Thymus (tissue), 14 donors: ENCODE results near the gene DHX9. TPM values are rescaled to one million over a fixed set of nuclear protein-coding genes. Genes with fewer than 3 reads are reported as not detected.

Source experiments
- DNase-seq, 9 donors: peaks; one replicate each; pipeline ENCODE4 v3.0.0-alpha.2; 2013; ENCODE audit warnings: low spot score in 9 of 9, low read depth in 6 of 9, missing footprints in 1 of 9
- H3K27ac ChIP-seq, 2 donors: one replicate each; pipeline ENCODE4 v1.5.1; 2013; ENCODE audit warnings: control low read depth in 1 of 2, low read depth in 1 of 2, low read length in 1 of 2, mild to moderate bottlenecking in 1 of 2, moderate library complexity in 1 of 2
- H3K27me3 ChIP-seq, 2 donors: one replicate each; pipeline ENCODE4 v1.5.1; 2013; ENCODE audit warnings: low read length in 1 of 2; ENCODE audit not compliant: control insufficient read depth in 2 of 2, insufficient read depth in 1 of 2
- H3K36me3 ChIP-seq, 2 donors: one replicate each; pipeline ENCODE4 v1.5.1; 2013; ENCODE audit warnings: low read length in 1 of 2, mild to moderate bottlenecking in 1 of 2, moderate library complexity in 1 of 2; ENCODE audit not compliant: control insufficient read depth in 2 of 2, insufficient read depth in 2 of 2
- H3K4me1 ChIP-seq, 2 donors: one replicate each; pipeline ENCODE4 v1.5.1; 2013; ENCODE audit warnings: low read length in 2 of 2; ENCODE audit not compliant: control insufficient read depth in 2 of 2, insufficient read depth in 2 of 2
- H3K4me3 ChIP-seq, 2 donors: one replicate each; pipeline ENCODE4 v1.5.1; 2013; ENCODE audit warnings: low read length in 2 of 2, control low read depth in 1 of 2, mild to moderate bottlenecking in 1 of 2
- H3K9me3 ChIP-seq, 2 donors: one replicate each; pipeline ENCODE4 v1.5.1; 2013; ENCODE audit warnings: low read length in 1 of 2, mild to moderate bottlenecking in 1 of 2; ENCODE audit not compliant: control insufficient read depth in 2 of 2, insufficient read depth in 1 of 2
- WGBS: extraction: QIAGEN DNeasy Blood & Tissue Kit; methylation state at CpG from one replicate; pipeline ENCODE4 v1.1.7; 2013; 5-methylcytosine and 5-hydroxymethylcytosine counted together
- long read RNA-seq, 10 donors: transcript quantifications; one replicate each; lab custom pipeline, GENCODE V29; 2026
- polyA plus RNA-seq: library from polyadenylated mRNA; stranded (reverse); fragments of 200-250 nt; gene quantifications from one replicate; pipeline ENCODE4 v1.2.3, GENCODE V29; 2013
- total RNA-seq: library from RNA; stranded (reverse); fragments of 120-200 nt; gene quantifications from one replicate; pipeline ENCODE4 v1.2.4, GENCODE V29; 2013
- donor health status: healthy.

The DHX9 gene
- total RNA-seq (214 TPM), polyA plus RNA-seq (108 TPM)
- long read RNA-seq, donor 1, full-length matches to known transcripts: 4 of 10 reads
- long read RNA-seq, donor 1, partial matches to known transcripts: 6 of 10 reads
- long read RNA-seq, donor 1, other reads (novel, unspliced or antisense): 0 of 10 reads
- long read RNA-seq, donor 2, full-length matches to known transcripts: 22 of 90 reads
- long read RNA-seq, donor 2, partial matches to known transcripts: 68 of 90 reads
- long read RNA-seq, donor 2, other reads (novel, unspliced or antisense): 0 of 90 reads
- long read RNA-seq, donor 3, full-length matches to known transcripts: 28 of 92 reads
- long read RNA-seq, donor 3, partial matches to known transcripts: 64 of 92 reads
- long read RNA-seq, donor 3, other reads (novel, unspliced or antisense): 0 of 92 reads
- long read RNA-seq, donor 4, full-length matches to known transcripts: 8 of 67 reads
- long read RNA-seq, donor 4, partial matches to known transcripts: 59 of 67 reads
- long read RNA-seq, donor 4, other reads (novel, unspliced or antisense): 0 of 67 reads
- long read RNA-seq, donor 5, full-length matches to known transcripts: 14 of 89 reads
- long read RNA-seq, donor 5, partial matches to known transcripts: 75 of 89 reads
- long read RNA-seq, donor 5, other reads (novel, unspliced or antisense): 0 of 89 reads
- long read RNA-seq, donor 6, full-length matches to known transcripts: 6 of 27 reads
- long read RNA-seq, donor 6, partial matches to known transcripts: 21 of 27 reads
- long read RNA-seq, donor 6, other reads (novel, unspliced or antisense): 0 of 27 reads
- long read RNA-seq, donor 7, full-length matches to known transcripts: 22 of 49 reads
- long read RNA-seq, donor 7, partial matches to known transcripts: 27 of 49 reads
- long read RNA-seq, donor 7, other reads (novel, unspliced or antisense): 0 of 49 reads
- long read RNA-seq, donor 8, full-length matches to known transcripts: 4 of 29 reads
- long read RNA-seq, donor 8, partial matches to known transcripts: 25 of 29 reads
- long read RNA-seq, donor 8, other reads (novel, unspliced or antisense): 0 of 29 reads
- long read RNA-seq, donor 9, full-length matches to known transcripts: 14 of 36 reads
- long read RNA-seq, donor 9, partial matches to known transcripts: 22 of 36 reads
- long read RNA-seq, donor 9, other reads (novel, unspliced or antisense): 0 of 36 reads
- long read RNA-seq, donor 10, full-length matches to known transcripts: 5 of 60 reads
- long read RNA-seq, donor 10, partial matches to known transcripts: 55 of 60 reads
- long read RNA-seq, donor 10, other reads (novel, unspliced or antisense): 0 of 60 reads

DNA sequence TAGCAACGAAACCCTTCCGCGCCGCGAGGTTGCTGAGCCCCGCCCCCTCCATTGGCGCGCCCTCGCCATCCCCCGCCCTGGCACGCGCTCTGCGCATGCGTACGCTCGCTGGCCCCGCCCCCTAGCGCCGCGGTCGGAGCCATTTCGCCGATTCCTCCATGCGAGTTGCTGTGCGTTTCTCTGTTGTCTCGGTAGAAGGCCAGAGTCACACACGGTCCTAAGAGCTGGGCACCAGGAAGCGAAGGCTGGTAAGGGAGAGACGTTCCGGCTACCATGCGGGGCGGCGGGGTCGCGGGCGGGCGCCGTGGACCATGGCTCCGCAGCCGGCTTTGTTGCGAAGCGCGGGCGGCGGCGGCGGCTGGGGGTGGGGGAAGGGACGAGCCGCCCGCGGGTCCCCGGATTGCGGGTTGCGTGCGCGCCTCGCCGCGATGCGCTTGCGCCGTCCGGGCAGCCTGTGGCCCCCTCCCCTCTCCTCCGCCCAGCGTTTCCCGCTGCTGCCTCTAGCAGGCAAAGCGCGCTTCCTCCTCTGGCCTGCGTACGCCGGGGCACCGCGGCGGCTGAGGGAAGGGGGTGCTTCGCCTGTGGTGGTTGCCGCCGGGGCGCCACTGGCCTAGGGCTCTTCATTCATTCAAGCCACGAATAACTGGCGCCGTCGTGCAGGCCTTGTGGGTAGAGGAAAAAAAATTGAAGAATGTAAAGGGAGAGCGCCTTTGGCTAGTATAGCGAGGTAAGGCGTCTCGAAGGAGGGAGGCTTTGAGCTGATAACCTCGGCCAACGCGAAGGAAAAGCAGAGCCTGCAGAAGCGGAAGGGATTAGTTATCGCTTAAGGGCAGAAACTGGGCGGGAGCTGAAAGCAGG lies at the start of gene DHX9:
TSS of gene DHX9 (plus strand) at position 139 of the 858 bp plus-strand sequence. CDS start 3,220 bp downstream, outside the sequence.
- peaks cover 7 to 12% of the 10 kb centered on the region in 2 donors for H3K4me1 ChIP-seq
- H3K9me3 ChIP-seq: no peaks in the 10 kb centered on the region
- under 1% methylated on average over 92 of the region's 92 CpGs for WGBS

DNA sequence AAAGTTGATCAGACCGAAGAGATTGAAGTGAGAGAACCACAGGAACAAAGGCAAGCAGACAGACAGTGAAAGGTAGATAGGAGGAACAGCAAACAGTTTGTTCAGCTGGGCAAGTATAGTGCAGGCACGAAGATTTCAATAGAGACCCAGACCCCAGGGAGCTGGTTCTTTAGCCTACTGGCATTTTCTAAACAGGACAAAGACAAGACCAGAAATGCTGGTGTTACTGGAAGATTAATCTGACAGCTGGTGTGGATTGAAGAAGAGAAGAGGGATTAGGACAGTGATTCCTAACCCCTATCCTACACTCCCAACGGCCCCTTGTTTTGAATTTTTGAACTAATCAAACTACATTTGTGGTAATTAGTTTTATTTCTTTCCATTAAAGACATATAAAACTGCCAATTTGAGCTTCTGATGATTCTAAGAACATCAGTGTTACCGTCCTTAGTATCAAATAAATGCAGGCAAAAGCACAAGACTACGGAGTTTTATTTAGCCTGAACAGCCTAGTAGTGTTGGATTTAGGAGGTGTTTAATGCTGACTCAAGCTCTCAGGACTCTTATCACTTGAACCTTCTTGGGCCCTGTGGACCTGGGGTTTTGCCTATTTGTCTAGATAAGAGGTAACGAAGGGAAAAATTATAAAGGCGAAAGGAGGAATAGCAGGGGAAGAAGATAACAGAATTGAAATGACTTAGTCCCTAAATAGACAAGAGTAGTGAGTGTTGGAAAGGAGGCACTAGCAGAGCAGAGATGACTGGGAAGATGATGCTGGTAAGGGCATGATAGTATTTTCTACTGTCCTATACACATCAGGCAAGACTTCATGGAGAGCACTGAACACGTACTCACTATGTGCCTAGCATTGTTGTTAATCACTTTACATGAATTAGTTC lies 47.6 kb upstream of the DHX9 start:
- no peak for DNase-seq
- WGBS: 90% methylated on average over 8 of the region's 8 CpGs
- peaks cover 0 to 8% of the 10 kb centered on the region in 2 donors for H3K4me1 ChIP-seq
- H3K27me3 ChIP-seq: peaks cover 18 to 40% of the 10 kb centered on the region in 2 donors
- no peaks in the 10 kb centered on the region for H3K36me3 ChIP-seq
- H3K9me3 ChIP-seq: no peaks in the 10 kb centered on the region
- H3K27ac ChIP-seq: peak overlapping the region in 1 of 2 donors; percentile 13
- no peak overlapping the region for H3K4me3 ChIP-seq

More for the DNA sequence above, at the start of gene DHX9:
- H3K36me3 ChIP-seq: peaks cover 10 to 22% of the 10 kb centered on the region in 2 donors
- H3K27ac ChIP-seq: peak within 1 kb of the TSS; percentile 98 to 99
- DNase-seq: peak; percentile 83 to 96 (median 92)
- peak within 1 kb of the TSS; percentile 71 to 74 for H3K4me3 ChIP-seq
- H3K27me3 ChIP-seq: no peaks in the 10 kb centered on the region

DNA sequence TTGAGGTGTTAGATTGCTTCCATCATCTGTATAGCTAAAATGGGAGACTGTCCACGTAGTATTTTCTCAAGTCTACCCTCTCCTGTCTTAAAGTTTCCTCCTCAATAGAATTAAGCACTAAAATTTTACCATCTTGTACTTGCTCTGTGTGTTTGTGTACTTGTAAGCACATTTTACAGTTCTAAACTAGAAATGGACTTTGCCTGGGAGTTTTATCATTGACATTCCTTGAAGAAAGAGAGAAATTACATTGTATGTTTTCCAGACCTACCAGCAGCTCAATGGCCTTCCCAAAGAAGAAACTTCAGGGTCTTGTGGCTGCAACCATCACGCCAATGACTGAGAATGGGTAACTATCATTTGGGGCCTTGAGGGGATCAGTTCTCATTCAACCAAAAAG lies 45.1 kb upstream of the DHX9 start:
- H3K9me3 ChIP-seq: no peaks in the 10 kb centered on the region
- H3K36me3 ChIP-seq: no peaks in the 10 kb centered on the region
- WGBS: 94% methylated on average over 2 of the region's 2 CpGs
- no peak overlapping the region for H3K4me3 ChIP-seq
- H3K4me1 ChIP-seq: peaks cover 0 to 7% of the 10 kb centered on the region in 2 donors
- no peak overlapping the region for H3K27ac ChIP-seq
- DNase-seq: no peak
- peaks cover 10 to 20% of the 10 kb centered on the region in 2 donors for H3K27me3 ChIP-seq

DNA sequence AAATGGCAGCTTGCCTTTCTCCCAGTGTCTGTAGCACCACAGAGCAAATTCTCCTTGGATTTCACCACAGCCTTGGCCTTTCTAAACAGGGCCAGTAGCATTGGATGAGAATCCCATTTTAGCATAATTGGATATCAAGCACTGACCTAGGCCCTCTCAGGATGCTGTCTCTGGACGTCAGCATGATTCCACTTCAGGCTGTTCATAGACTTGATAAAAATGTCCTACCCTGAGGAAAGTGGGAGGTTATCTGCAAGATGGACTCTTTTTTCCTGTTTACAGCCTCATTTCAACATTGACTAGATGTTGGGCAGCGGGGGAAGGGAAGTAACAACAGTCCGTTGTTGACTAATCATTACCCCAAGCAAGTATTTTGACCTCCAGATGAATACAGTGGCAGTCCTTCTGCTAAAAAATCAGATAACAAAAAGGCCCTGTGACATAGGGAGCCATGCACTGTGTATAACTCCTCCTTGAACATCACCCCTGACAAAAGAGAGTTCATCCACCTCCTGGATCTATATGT lies 44.4 kb upstream of the DHX9 start:
- DNase-seq: no peak
- Histone ChIP-seq H3K4me3 (no peak overlapping the region), H3K36me3 (no peaks in the 10 kb centered on the region), H3K27ac (no peak overlapping the region), H3K9me3 (no peaks in the 10 kb centered on the region), H3K4me1 (peaks cover 0 to 2% of the 10 kb centered on the region in 2 donors), H3K27me3 (peaks cover 10 to 14% of the 10 kb centered on the region in 2 donors)
- 91% methylated on average over 3 of the region's 3 CpGs for WGBS

DNA sequence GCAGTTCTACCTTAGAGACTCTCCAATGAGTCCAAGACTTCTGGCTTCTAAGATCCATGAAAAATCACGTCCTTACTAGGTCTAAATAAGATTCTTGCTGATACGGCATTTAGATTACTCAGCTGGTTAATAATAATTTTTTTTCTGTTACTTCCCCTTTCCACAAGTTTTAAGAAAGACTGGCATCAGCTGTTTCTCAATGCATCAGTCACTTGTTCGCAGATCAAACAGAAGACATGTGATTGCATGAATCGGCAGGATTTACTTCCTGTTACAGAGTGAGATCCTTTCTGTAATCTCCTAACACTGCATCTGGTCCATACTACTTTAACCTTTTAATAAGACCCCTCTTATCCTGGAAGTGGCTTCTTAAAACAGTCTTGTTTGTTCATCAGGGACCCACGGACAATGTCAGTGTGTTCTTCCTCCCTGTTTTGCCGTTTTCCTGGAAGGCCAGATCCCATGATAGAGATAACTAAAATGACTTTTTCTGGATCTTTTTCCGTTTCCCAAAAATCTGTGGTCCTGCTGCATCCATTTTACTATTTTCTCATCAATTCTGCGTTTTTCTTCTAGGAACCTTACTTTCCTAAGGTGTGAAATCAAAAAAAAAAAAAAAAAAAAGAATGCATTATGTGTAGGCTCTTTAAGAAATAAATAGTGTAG lies 43.5 kb upstream of the DHX9 start:
- Histone ChIP-seq H3K4me3 (no peak overlapping the region), H3K4me1 (no peaks in the 10 kb centered on the region), H3K36me3 (no peaks in the 10 kb centered on the region), H3K27me3 (peaks cover 5 to 6% of the 10 kb centered on the region in 2 donors), H3K9me3 (no peaks in the 10 kb centered on the region), H3K27ac (no peak overlapping the region)
- DNase-seq: peak in 4 of 9 donors; percentile 11 to 47 (median 20)
- WGBS: 29% methylated on average over 8 of the region's 8 CpGs

DNA sequence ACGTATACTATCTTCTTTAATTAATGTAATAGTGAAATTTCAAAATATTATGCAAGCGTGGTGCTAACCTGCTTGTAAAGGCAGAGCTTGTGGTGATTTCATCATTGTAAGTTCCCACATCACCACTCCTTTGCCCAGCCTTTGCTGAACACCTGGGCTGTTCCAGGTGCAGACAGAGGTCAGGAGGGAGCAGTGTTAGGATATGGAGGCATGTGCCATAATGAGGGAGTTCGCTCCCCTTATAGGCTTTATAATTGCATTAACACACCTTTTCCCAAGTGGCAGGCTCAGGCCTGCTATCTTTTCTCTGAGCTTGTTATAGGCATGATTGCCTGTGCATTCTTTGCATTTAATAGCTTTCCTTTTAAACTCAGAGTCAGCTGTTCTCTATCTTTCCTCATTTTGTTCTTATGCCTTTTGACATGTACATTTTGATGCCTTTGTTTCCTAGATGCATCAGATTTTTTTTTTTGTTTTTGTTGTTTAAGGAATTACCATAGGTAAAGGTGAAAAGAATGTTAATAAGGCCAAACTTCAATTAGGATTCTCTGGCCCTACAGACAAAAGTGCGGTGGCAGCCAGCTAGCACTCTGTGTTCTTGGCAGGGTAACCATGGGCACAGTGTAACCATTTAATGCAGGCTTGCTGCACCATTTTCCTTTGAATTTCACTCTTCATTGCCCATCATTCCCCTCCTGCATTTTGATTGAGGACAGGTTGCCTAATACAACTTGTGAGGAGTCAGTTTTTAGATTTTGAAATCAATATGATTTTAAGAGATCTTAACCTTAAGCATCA lies 36.9 kb upstream of the DHX9 start:
- no peaks in the 10 kb centered on the region for H3K4me1 ChIP-seq
- H3K9me3 ChIP-seq: no peaks in the 10 kb centered on the region
- H3K36me3 ChIP-seq: peaks cover 0 to 4% of the 10 kb centered on the region in 2 donors
- 78% methylated on average over 4 of the region's 4 CpGs for WGBS
- no peak overlapping the region for H3K27ac ChIP-seq
- no peaks in the 10 kb centered on the region for H3K27me3 ChIP-seq
- DNase-seq: no peak
- no peak overlapping the region for H3K4me3 ChIP-seq
